Measurements from ENCODE around the gene SRP68. TPM values are rescaled to one million over a fixed set of nuclear protein-coding genes. Genes with fewer than 3 reads are reported as not detected.

SRP68 gene
- total RNA-seq, 1 experiment from 2014 or later = 106 TPM

DNA sequence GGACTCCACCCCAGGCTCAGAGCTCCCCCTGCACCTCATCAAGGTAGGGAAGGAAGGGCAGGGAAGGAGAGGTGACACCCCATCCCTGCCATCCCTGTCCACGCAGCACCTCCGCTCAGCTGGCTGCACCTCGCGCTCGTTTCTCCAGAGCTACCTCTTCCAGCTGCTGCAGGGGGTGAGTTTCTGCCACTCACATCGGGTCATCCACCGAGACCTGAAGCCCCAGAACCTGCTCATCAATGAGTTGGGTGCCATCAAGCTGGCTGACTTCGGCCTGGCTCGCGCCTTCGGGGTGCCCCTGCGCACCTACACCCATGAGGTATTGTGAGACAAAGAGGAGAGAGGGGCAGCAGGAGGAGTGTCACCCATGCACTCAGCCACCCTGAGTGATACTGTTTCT is 70.2 kb downstream of the SRP68 start:
- no peak for DNase-seq (ENCODE audit: unreplicated experiment)
- ChIA-PET POLR2A (interaction anchor here (0.7 to 4.3 kb wide), 2 partner anchors 96 to 97 kb away, joined by 3 to 24 read pairs; partner anchors contain the start of gene MRPL38), CTCF (interaction anchor here (0.6 to 3.6 kb wide), 7 partner anchors 12 to 390 kb away, joined by 3 to 19 read pairs (median 4); no protein-coding TSS in a partner anchor)
- H3K4me3 Mint-ChIP-seq (ENCODE audit: unreplicated experiment) = no peak overlapping the region
- H3K4me1 Mint-ChIP-seq (ENCODE audit: insufficient read depth, unreplicated experiment) = peaks cover 14% of the 10 kb centered on the region
- no TSS peak for BruUV-seq (replicated peaks)
- H3K9me3 Mint-ChIP-seq (ENCODE audit: unreplicated experiment) = no peaks in the 10 kb centered on the region
- no peak overlapping the region for H3K27ac Mint-ChIP-seq (ENCODE audit: low read depth, unreplicated experiment)
- H3K27me3 Mint-ChIP-seq (ENCODE audit: insufficient read depth, unreplicated experiment) = no peaks in the 10 kb centered on the region
- peaks cover 17% of the 10 kb centered on the region for H3K36me3 Mint-ChIP-seq (ENCODE audit: insufficient read depth, unreplicated experiment)
- intact Hi-C loops (cut with micrococcal nuclease) = no loop called here
- TF ChIP-seq, protein P1, sequence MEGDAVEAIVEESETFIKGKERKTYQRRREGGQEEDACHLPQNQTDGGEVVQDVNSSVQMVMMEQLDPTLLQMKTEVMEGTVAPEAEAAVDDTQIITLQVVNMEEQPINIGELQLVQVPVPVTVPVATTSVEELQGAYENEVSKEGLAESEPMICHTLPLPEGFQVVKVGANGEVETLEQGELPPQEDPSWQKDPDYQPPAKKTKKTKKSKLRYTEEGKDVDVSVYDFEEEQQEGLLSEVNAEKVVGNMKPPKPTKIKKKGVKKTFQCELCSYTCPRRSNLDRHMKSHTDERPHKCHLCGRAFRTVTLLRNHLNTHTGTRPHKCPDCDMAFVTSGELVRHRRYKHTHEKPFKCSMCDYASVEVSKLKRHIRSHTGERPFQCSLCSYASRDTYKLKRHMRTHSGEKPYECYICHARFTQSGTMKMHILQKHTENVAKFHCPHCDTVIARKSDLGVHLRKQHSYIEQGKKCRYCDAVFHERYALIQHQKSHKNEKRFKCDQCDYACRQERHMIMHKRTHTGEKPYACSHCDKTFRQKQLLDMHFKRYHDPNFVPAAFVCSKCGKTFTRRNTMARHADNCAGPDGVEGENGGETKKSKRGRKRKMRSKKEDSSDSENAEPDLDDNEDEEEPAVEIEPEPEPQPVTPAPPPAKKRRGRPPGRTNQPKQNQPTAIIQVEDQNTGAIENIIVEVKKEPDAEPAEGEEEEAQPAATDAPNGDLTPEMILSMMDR (IDR thresholded peaks at IDR 0.05; ENCODE audit: unreplicated experiment) = no peak

DNA sequence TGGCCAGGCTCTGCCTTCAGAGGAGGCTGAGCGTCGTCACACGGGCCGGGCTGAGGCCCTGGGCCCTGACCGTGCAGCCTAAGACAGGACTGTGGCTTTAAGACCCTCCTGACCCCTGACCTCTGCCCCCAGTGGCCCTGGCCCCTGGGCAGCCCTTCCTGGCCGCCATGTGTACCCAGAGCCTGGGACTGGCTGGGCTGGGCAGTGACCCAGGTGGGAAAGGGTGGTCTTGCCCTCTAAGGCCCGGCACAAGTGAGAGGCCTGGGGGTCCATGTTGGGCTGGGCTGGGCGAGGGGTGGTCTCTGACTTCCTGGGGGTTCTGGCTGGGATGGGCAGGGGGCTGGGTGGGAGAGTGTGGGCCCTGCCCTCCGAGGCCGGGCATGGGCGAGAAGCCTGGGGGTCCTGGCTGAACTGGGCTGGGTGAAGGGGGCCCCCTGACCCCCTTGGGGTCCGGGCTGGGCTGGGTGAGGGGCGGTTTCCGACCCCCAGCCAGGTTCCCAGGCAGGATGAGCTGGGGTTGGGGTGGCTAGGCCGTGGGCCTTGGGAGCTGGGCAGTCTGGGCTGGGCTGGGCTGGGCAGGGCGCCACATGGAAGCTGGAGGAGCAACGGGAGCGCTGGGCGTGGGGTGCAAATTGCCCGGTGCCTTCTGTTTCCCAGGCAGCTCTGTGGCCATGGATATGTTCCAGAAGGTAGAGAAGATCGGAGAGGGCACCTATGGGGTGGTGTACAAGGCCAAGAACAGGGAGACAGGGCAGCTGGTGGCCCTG is 71.4 kb downstream of the SRP68 start, which contains the start of gene CDK3:
TSS of gene CDK3 (plus strand) at position 101 of the 767 bp plus-strand sequence. CDS start at position 672, 571 bp downstream.
- ChIA-PET POLR2A (no interaction called here), CTCF (interaction anchor here (1.1 to 1.4 kb wide), 2 partner anchors 10 to 95 kb away, joined by 4 to 7 read pairs; no protein-coding TSS in a partner anchor)
- Mint-ChIP-seq H3K9me3 (ENCODE audit: unreplicated experiment) (no peaks in the 10 kb centered on the region), H3K4me3 (ENCODE audit: unreplicated experiment) (no peak within 1 kb of the TSS), H3K4me1 (ENCODE audit: insufficient read depth, unreplicated experiment) (peaks cover 23% of the 10 kb centered on the region), H3K27me3 (ENCODE audit: insufficient read depth, unreplicated experiment) (no peaks in the 10 kb centered on the region), H3K36me3 (ENCODE audit: insufficient read depth, unreplicated experiment) (peaks cover 17% of the 10 kb centered on the region), H3K27ac (ENCODE audit: low read depth, unreplicated experiment) (no peak within 1 kb of the TSS)
- DNase-seq (ENCODE audit: unreplicated experiment) = no peak
- BruUV-seq (replicated peaks) = no TSS peak
- intact Hi-C loops (cut with micrococcal nuclease) = no loop called here
- TF ChIP-seq, protein P1 (IDR thresholded peaks at IDR 0.05; ENCODE audit: unreplicated experiment) = peak; percentile 2

DNA sequence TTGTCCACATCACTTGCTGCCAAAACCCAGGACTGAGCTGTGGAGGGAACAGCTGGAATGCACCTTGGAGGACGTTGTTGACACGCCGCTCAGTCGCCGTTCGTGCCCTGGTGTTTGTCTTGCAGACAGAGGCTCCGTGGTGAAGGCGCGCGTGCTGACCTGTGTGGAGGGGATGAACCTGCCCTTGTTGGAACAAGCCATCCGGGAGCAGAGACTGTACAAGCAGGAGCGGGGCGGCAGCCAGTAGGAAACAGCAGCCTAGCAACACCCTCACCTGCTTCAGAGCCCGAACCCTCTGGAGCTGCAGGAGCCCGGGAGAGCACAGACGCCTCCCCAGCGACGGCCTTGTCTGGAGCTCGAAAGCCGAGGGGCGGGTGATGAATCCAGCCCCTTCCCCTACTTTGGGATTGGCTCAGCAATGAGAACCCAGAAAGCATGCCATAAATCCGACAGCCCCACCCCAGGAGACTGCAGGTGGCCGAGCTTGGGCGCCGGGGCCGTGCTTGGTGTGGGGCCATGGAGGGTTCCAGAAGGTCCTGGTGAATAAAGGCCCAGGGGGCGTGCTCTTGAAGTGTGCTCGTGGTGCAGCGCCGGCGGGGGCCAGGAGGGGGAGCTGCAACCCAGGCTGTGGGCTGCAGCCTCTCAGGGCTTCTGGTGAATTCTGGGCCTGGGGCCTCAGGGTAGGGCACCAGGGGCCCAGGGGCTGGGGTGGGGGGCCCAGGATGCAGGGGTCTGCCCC is 72.1 kb downstream of the SRP68 start:
- H3K4me1 Mint-ChIP-seq (ENCODE audit: insufficient read depth, unreplicated experiment) = peaks cover 17% of the 10 kb centered on the region
- no peaks in the 10 kb centered on the region for H3K27me3 Mint-ChIP-seq (ENCODE audit: insufficient read depth, unreplicated experiment)
- no TSS peak for BruUV-seq (replicated peaks)
- TF ChIP-seq, protein P1 (IDR thresholded peaks at IDR 0.05; ENCODE audit: unreplicated experiment) = peak; percentile 70
- H3K9me3 Mint-ChIP-seq (ENCODE audit: unreplicated experiment) = no peaks in the 10 kb centered on the region
- intact Hi-C loops (cut with micrococcal nuclease) = no loop called here
- H3K36me3 Mint-ChIP-seq (ENCODE audit: insufficient read depth, unreplicated experiment) = peaks cover 12% of the 10 kb centered on the region
- no peak overlapping the region for H3K27ac Mint-ChIP-seq (ENCODE audit: low read depth, unreplicated experiment)
- DNase-seq (ENCODE audit: unreplicated experiment) = peak; percentile 43
- H3K4me3 Mint-ChIP-seq (ENCODE audit: unreplicated experiment) = no peak overlapping the region
- POLR2A ChIA-PET = interaction anchor here (1.5 kb wide), 1 partner anchor 95 kb away, joined by 7 read pairs; the partner anchor contains the start of gene MRPL38
- CTCF ChIA-PET = interaction anchor here (0.6 to 1.7 kb wide), 9 partner anchors 9 to 777 kb away, joined by 3 to 7 read pairs (median 4); no protein-coding TSS in a partner anchor

DNA sequence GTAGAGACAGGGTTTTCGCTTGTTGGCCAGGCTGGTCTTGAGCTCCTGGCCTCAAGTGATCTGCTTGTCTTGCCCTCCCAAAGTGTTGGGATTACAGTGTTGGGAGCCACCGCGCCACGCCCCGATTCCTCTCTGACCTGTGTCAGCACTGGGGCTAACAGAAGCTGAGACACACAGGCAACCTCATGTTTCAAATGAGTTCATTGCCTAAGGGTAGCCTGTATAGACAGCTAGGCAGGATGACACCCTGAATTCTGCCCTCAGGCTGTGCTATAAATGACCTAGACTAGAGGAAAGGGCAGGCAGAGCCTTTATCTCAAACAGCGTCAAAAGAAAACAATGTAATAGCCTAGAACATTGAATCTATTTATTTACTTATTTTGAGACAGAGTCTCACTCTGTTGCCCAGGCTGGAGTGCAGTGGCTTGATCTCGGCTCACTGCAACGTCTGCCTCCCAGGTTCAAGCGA is 74.0 kb downstream of the SRP68 start:
- no peak for DNase-seq (ENCODE audit: unreplicated experiment)
- intact Hi-C loops (cut with micrococcal nuclease) = no loop called here
- BruUV-seq (replicated peaks) = no TSS peak
- Mint-ChIP-seq H3K27ac (ENCODE audit: low read depth, unreplicated experiment) (no peak overlapping the region), H3K9me3 (ENCODE audit: unreplicated experiment) (no peaks in the 10 kb centered on the region), H3K27me3 (ENCODE audit: insufficient read depth, unreplicated experiment) (no peaks in the 10 kb centered on the region), H3K36me3 (ENCODE audit: insufficient read depth, unreplicated experiment) (peaks cover 28% of the 10 kb centered on the region), H3K4me1 (ENCODE audit: insufficient read depth, unreplicated experiment) (peaks cover 17% of the 10 kb centered on the region), H3K4me3 (ENCODE audit: unreplicated experiment) (no peak overlapping the region)
- TF ChIP-seq, protein P1 (IDR thresholded peaks at IDR 0.05; ENCODE audit: unreplicated experiment) = no peak
- ChIA-PET POLR2A (no interaction called here), CTCF (interaction anchor here (0.6 to 1.7 kb wide), 7 partner anchors 9 to 214 kb away, joined by 3 to 7 read pairs (median 4); no protein-coding TSS in a partner anchor)
